Measurements from ENCODE around the gene LGALS12. TPM values are rescaled to one million over a fixed set of nuclear protein-coding genes. Genes with fewer than 3 reads are reported as not detected.
"Not testable (repeated sequence)": the region's sequence is repeated elsewhere in the genome, so short reads cannot be mapped to it uniquely, and the experiment has no call there.

The LGALS12 gene
- total RNA-seq, 1 experiment from 2014 or later, result not detected

DNA sequence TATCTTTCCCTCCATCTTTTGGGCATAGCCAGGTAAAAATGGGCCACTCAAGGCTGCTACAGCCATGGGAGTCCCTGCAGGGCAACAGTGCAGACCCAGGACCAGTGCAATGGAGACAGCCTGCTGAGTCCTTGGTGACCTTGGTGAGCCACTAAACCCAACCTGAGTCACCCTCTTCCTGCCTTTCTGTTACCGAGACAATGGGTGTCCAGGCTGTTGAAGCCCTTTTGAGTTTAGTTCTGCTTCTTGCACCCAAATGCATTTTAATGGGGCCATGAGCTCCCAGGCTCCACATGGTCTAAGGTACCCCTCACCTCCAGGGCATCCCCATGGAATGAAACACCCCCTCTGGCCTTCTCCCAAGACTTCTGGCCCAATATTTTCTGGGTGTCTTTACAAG is 29.9 kb downstream of the LGALS12 start:
- BruUV-seq (replicated peaks), result no TSS peak
- no peak for DNase-seq
- Histone ChIP-seq H3K27me3 (replicated peaks; ENCODE audit: control insufficient read depth, insufficient read depth, low read length) (no peaks in the 10 kb centered on the region), H3K4me1 (peaks cover 44% of the 10 kb centered on the region), H3K4me3 (ENCODE audit: low read depth, low read length) (no peak overlapping the region), H3K9me3 (no peaks in the 10 kb centered on the region), H3K36me3 (ENCODE audit: control insufficient read depth, insufficient read depth, low read length) (no peaks in the 10 kb centered on the region)
- ChIA-PET CTCF (no interaction called here), POLR2A (no interaction called here)
- TF ChIP-seq, protein P1, sequence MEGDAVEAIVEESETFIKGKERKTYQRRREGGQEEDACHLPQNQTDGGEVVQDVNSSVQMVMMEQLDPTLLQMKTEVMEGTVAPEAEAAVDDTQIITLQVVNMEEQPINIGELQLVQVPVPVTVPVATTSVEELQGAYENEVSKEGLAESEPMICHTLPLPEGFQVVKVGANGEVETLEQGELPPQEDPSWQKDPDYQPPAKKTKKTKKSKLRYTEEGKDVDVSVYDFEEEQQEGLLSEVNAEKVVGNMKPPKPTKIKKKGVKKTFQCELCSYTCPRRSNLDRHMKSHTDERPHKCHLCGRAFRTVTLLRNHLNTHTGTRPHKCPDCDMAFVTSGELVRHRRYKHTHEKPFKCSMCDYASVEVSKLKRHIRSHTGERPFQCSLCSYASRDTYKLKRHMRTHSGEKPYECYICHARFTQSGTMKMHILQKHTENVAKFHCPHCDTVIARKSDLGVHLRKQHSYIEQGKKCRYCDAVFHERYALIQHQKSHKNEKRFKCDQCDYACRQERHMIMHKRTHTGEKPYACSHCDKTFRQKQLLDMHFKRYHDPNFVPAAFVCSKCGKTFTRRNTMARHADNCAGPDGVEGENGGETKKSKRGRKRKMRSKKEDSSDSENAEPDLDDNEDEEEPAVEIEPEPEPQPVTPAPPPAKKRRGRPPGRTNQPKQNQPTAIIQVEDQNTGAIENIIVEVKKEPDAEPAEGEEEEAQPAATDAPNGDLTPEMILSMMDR (IDR thresholded peaks at IDR 0.05; ENCODE audit: insufficient read depth in 1 of 2, low read depth in 1 of 2, low read length in 1 of 2, severe bottlenecking in 1 of 2, unreplicated experiment in 1 of 2), result no peak
- H3K36me3 Mint-ChIP-seq (ENCODE audit: insufficient read depth, unreplicated experiment), result no peaks in the 10 kb centered on the region
- no peak overlapping the region for H3K27ac Mint-ChIP-seq (ENCODE audit: unreplicated experiment)
- H3K9me3 Mint-ChIP-seq (ENCODE audit: unreplicated experiment), result no peaks in the 10 kb centered on the region
- intact Hi-C loops (cut with micrococcal nuclease; ENCODE audit: unreplicated experiment), result no loop called here
- H3K4me1 Mint-ChIP-seq (ENCODE audit: low read depth, unreplicated experiment), result peaks cover 30% of the 10 kb centered on the region
- no peak overlapping the region for H3K4me3 Mint-ChIP-seq (ENCODE audit: unreplicated experiment)
- no peaks in the 10 kb centered on the region for H3K27me3 Mint-ChIP-seq (ENCODE audit: insufficient read depth, unreplicated experiment)

DNA sequence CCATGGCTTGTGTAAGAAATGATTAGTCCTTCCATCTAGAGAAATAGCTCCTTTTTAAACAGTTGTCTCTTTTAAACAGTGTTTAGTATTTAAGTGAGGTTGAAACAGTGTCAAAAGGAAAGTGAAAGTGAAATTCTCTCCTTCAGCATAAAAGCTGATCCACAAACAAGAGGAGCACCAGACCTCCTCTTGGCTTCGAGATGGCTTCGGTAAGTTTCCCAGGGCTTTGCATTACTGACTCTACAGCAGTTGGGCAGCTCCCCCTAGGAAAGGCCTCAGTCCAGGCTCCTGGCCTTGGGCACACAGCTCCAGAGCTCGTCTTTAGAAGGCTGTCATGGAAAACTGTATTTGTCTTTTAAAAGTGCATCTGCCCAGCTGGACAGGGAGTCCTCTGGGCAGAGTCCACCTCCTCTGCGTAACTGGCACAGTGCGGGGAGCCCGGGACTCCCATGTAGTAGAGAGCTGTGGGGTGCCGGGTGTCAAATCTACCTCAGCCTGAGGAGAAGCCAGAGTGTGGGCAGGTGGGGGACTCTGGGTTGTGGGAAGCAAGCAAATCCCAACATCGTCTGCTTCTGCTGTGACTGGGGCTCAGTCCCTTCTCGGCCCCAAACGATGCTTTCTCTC is 30.9 kb downstream of the LGALS12 start, which contains the start of gene PLAAT4:
Gene PLAAT4, plus strand, starts transcription at position 140 of the 624 bp plus-strand sequence. Its CDS starts 61 bp downstream, at position 201.
- no peak for DNase-seq
- TF ChIP-seq, protein P1 (IDR thresholded peaks at IDR 0.05; ENCODE audit: insufficient read depth in 1 of 2, low read depth in 1 of 2, low read length in 1 of 2, severe bottlenecking in 1 of 2, unreplicated experiment in 1 of 2), result no peak

DNA sequence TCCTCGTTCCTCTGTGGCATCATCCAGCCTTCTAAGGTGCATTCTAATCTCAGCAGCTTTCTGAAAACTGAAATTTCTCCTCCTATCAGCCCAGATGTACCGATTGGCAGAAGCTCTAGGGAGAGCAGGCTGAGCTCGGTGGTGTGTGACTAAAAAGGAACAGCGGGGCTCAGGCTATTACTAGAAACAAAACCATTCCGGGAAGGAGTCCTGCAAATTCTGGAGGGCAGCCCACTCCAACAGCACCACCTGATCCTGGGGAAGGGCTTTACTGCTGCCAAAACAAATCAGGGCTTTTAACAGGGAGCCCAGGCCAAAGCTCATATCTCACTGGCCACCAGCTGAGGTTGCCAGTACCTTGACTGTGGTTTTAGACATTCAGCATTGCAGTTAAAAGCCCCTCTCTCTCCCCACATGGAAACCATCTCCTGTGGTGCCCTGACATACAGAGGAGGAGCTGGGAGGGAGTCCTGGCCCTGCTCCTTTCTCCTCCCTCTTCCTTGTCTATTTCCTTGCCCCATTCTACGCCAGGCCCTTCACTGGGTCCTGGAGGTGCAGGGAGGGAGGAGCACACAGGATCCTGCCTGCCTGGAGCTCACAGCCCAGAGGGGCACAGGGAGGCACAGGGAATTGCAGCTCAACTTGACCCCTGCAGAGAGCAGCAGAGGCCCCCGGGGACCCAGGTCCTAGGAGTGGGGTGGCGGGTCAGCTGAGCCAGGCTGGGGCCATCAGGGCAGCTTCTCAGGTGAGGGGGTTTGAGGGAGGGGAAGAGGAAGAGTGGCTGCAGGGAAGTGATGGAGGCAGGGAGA is 31.6 kb downstream of the LGALS12 start:
- ChIA-PET CTCF (no interaction called here), POLR2A (no interaction called here)
- peaks cover 28% of the 10 kb centered on the region for H3K4me1 ChIP-seq
- H3K27me3 ChIP-seq (replicated peaks; ENCODE audit: control insufficient read depth, insufficient read depth, low read length), result no peaks in the 10 kb centered on the region
- no peak for DNase-seq
- H3K4me1 Mint-ChIP-seq (ENCODE audit: low read depth, unreplicated experiment), result peaks cover 16% of the 10 kb centered on the region
- H3K9me3 ChIP-seq, result no peaks in the 10 kb centered on the region
- H3K36me3 ChIP-seq (ENCODE audit: control insufficient read depth, insufficient read depth, low read length), result no peaks in the 10 kb centered on the region
- no peaks in the 10 kb centered on the region for H3K36me3 Mint-ChIP-seq (ENCODE audit: insufficient read depth, unreplicated experiment)
- H3K4me3 Mint-ChIP-seq (ENCODE audit: unreplicated experiment), result no peak overlapping the region
- no peak overlapping the region for H3K27ac Mint-ChIP-seq (ENCODE audit: unreplicated experiment)
- no peaks in the 10 kb centered on the region for H3K27me3 Mint-ChIP-seq (ENCODE audit: insufficient read depth, unreplicated experiment)
- TF ChIP-seq, protein P1 (IDR thresholded peaks at IDR 0.05; ENCODE audit: insufficient read depth in 1 of 2, low read depth in 1 of 2, low read length in 1 of 2, severe bottlenecking in 1 of 2, unreplicated experiment in 1 of 2), result no peak
- BruUV-seq (replicated peaks), result no TSS peak
- no peaks in the 10 kb centered on the region for H3K9me3 Mint-ChIP-seq (ENCODE audit: unreplicated experiment)
- H3K4me3 ChIP-seq (ENCODE audit: low read depth, low read length), result no peak overlapping the region
- intact Hi-C loops (cut with micrococcal nuclease; ENCODE audit: unreplicated experiment), result no loop called here

More for the DNA sequence above, 30.9 kb downstream of the LGALS12 start, which contains the start of gene PLAAT4:
- Histone ChIP-seq H3K9me3 (no peaks in the 10 kb centered on the region), H3K4me3 (ENCODE audit: low read depth, low read length) (no peak within 1 kb of the TSS), H3K36me3 (ENCODE audit: control insufficient read depth, insufficient read depth, low read length) (no peaks in the 10 kb centered on the region), H3K27me3 (replicated peaks; ENCODE audit: control insufficient read depth, insufficient read depth, low read length) (no peaks in the 10 kb centered on the region), H3K4me1 (peaks cover 35% of the 10 kb centered on the region)
- Mint-ChIP-seq H3K27me3 (ENCODE audit: insufficient read depth, unreplicated experiment) (no peaks in the 10 kb centered on the region), H3K9me3 (ENCODE audit: unreplicated experiment) (no peaks in the 10 kb centered on the region), H3K4me3 (ENCODE audit: unreplicated experiment) (no peak within 1 kb of the TSS), H3K27ac (ENCODE audit: unreplicated experiment) (no peak within 1 kb of the TSS), H3K36me3 (ENCODE audit: insufficient read depth, unreplicated experiment) (no peaks in the 10 kb centered on the region), H3K4me1 (ENCODE audit: low read depth, unreplicated experiment) (peaks cover 23% of the 10 kb centered on the region)
- CTCF ChIA-PET, result no interaction called here
- POLR2A ChIA-PET, result no interaction called here
- BruUV-seq (replicated peaks), result no TSS peak
- intact Hi-C loops (cut with micrococcal nuclease; ENCODE audit: unreplicated experiment), result no loop called here

DNA sequence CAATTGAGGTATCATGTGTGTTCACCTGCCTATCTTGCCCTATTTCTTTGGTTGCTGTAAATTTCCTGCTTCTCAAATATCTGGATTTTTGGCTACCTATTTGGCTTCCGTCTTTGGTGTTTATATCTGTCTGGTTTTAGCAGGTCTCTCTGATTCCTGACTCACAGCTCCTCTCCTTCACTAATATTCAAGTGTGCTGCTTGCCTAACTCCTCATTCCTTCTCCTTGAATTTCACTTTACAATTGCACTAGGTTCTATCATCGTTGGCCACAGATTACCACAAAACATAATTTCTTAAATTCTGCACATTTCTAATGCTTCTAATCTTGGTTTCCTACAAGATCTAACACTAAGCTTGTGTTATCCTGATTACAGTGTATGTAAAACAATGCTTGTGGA is 36.6 kb downstream of the LGALS12 start:
- H3K27me3 ChIP-seq (replicated peaks; ENCODE audit: control insufficient read depth, insufficient read depth, low read length); H3K36me3 ChIP-seq (ENCODE audit: control insufficient read depth, insufficient read depth, low read length); CTCF ChIA-PET; BruUV-seq (replicated peaks); DNase-seq; H3K4me1 Mint-ChIP-seq (ENCODE audit: low read depth, unreplicated experiment); H3K27ac Mint-ChIP-seq (ENCODE audit: unreplicated experiment); intact Hi-C loops (cut with micrococcal nuclease; ENCODE audit: unreplicated experiment); H3K4me3 Mint-ChIP-seq (ENCODE audit: unreplicated experiment); H3K36me3 Mint-ChIP-seq (ENCODE audit: insufficient read depth, unreplicated experiment); H3K4me3 ChIP-seq (ENCODE audit: low read depth, low read length); H3K9me3 ChIP-seq; POLR2A ChIA-PET; H3K9me3 Mint-ChIP-seq (ENCODE audit: unreplicated experiment); H3K4me1 ChIP-seq; H3K27me3 Mint-ChIP-seq (ENCODE audit: insufficient read depth, unreplicated experiment): not testable (repeated sequence)

Data from Caco-2 (cell line).